Astrocyte (in vitro differentiated cells and primary cell): ENCODE results near the gene LMF1. TPM values are rescaled to one million over a fixed set of nuclear protein-coding genes. Genes with fewer than 3 reads are reported as not detected.

Experiments used
- DNase-seq: peaks from one replicate; pipeline ENCODE4 v3.0.0-alpha.2; 2010; ENCODE audit warnings: low read depth
- FAIRE-seq: peaks from 2 replicates; lab custom pipeline; 2011; peaks lifted over from hg19 to GRCh38; lab: Jason Lieb, UNC
- H2AFZ ChIP-seq: 2 replicates; pipeline ENCODE4 v1.6.0; 2012; ENCODE audit warnings: low read depth, low read length, inconsistent platforms
- H3K27ac ChIP-seq: 2 replicates; pipeline ENCODE4 v1.5.1; 2011; ENCODE audit warnings: low read depth, low read length, inconsistent platforms
- H3K27me3 ChIP-seq: 2 replicates; pipeline ENCODE4 v1.6.0; 2011; ENCODE audit warnings: low read length, inconsistent platforms; ENCODE audit not compliant: insufficient read depth
- H3K36me3 ChIP-seq: 2 replicates; pipeline ENCODE4 v1.5.1; 2011; ENCODE audit warnings: low read length, inconsistent platforms; ENCODE audit not compliant: insufficient read depth
- H3K4me1 ChIP-seq: 2 replicates; pipeline ENCODE4 v1.5.1; 2011; ENCODE audit warnings: low read length, inconsistent platforms; ENCODE audit not compliant: insufficient read depth
- H3K4me2 ChIP-seq: 2 replicates; pipeline ENCODE4 v1.6.0; 2012; ENCODE audit warnings: low read length, inconsistent platforms
- H3K4me3 ChIP-seq: 2 replicates; pipeline ENCODE4 v1.5.1; 2011; ENCODE audit warnings: low read depth, mild to moderate bottlenecking, low read length, inconsistent platforms; ENCODE audit not compliant: insufficient read depth
- H3K79me2 ChIP-seq: 2 replicates; pipeline ENCODE4 v1.6.0; 2012; ENCODE audit warnings: mild to moderate bottlenecking, low read length, inconsistent platforms; ENCODE audit not compliant: insufficient read depth
- H3K9ac ChIP-seq: 2 replicates; pipeline ENCODE4 v1.6.0; 2012; ENCODE audit warnings: mild to moderate bottlenecking, low read length, inconsistent platforms
- H3K9me3 ChIP-seq: 2 replicates; pipeline ENCODE4 v1.5.1; 2012; ENCODE audit warnings: low read depth, mild to moderate bottlenecking, low read length, inconsistent platforms; ENCODE audit not compliant: insufficient read depth
- H4K20me1 ChIP-seq: 2 replicates; pipeline ENCODE4 v1.6.0; 2012; ENCODE audit warnings: low read length, inconsistent platforms; ENCODE audit not compliant: insufficient read depth
- H3K27ac Mint-ChIP-seq: one replicate; pipeline ENCODE4 v1.8.0; 2021; ENCODE audit warnings: mild to moderate bottlenecking, mixed read lengths; ENCODE audit not compliant: unreplicated experiment
- H3K27me3 Mint-ChIP-seq: one replicate; pipeline ENCODE4 v1.8.0; 2021; ENCODE audit warnings: low read depth, mixed read lengths; ENCODE audit not compliant: unreplicated experiment
- H3K36me3 Mint-ChIP-seq: one replicate; pipeline ENCODE4 v1.8.0; 2021; ENCODE audit warnings: low read depth, mixed read lengths; ENCODE audit not compliant: unreplicated experiment
- H3K4me1 Mint-ChIP-seq: one replicate; pipeline ENCODE4 v1.8.0; 2021; ENCODE audit warnings: low read depth, mixed read lengths; ENCODE audit not compliant: unreplicated experiment
- H3K4me3 Mint-ChIP-seq: one replicate; pipeline ENCODE4 v1.8.0; 2021; ENCODE audit warnings: mild to moderate bottlenecking, moderate library complexity, mixed read lengths; ENCODE audit not compliant: unreplicated experiment
- H3K9me3 Mint-ChIP-seq: one replicate; pipeline ENCODE4 v1.8.0; 2021; ENCODE audit warnings: mild to moderate bottlenecking, mixed read lengths; ENCODE audit not compliant: unreplicated experiment
- CTCF ChIP-seq: IDR thresholded peaks from 2 replicates; pipeline ENCODE4 v1.5.1; 2011; ENCODE audit warnings: low read depth, mild to moderate bottlenecking, inconsistent platforms, low read length, moderate library complexity; ENCODE audit not compliant: insufficient read depth
- EZH2 ChIP-seq: IDR thresholded peaks from 2 replicates; pipeline ENCODE4 v1.6.1; 2012; ENCODE audit warnings: mild to moderate bottlenecking, low read length, inconsistent platforms; ENCODE audit not compliant: insufficient read depth
- total RNA-seq: library from RNA; stranded (reverse); gene quantifications from 2 replicates; pipeline ENCODE4 v1.2.1, GENCODE V29; 2021

Gene LMF1
- total RNA-seq, 1 donor from 2014 or later: 12.6 TPM

GRCh38 chr16:881219-882097 is 89.3 kb downstream of the LMF1 start:
- Mint-ChIP-seq H3K4me1 (no peaks in the 10 kb centered on the region), H3K36me3 (peaks cover 5% of the 10 kb centered on the region), H3K9me3 (peaks cover 4% of the 10 kb centered on the region), H3K27ac (no peak overlapping the region), H3K27me3 (peaks cover 13% of the 10 kb centered on the region), H3K4me3 (no peak overlapping the region)
- Histone ChIP-seq H3K79me2 (no peaks in the 10 kb centered on the region), H3K4me2 (no peak overlapping the region), H3K9me3 (no peaks in the 10 kb centered on the region), H4K20me1 (no peaks in the 10 kb centered on the region), H3K36me3 (no peaks in the 10 kb centered on the region), H2AFZ (no peak overlapping the region), H3K27ac (no peak overlapping the region), H3K27me3 (peaks cover 6% of the 10 kb centered on the region), H3K9ac (no peak overlapping the region), H3K4me1 (no peaks in the 10 kb centered on the region), H3K4me3 (no peak overlapping the region)
- DNase-seq: no peak
- no peak for TF ChIP-seq EZH2
- TF ChIP-seq CTCF: no peak
- no peak for FAIRE-seq

- TF ChIP-seq CTCF (no peak), EZH2 (no peak)
- FAIRE-seq: no peak
- Mint-ChIP-seq H3K27ac (no peak overlapping the region), H3K4me1 (no peaks in the 10 kb centered on the region), H3K36me3 (peaks cover 5% of the 10 kb centered on the region), H3K27me3 (peaks cover 13% of the 10 kb centered on the region), H3K4me3 (no peak overlapping the region), H3K9me3 (peaks cover 4% of the 10 kb centered on the region)
- H2AFZ ChIP-seq: no peak overlapping the region
- peaks cover 3% of the 10 kb centered on the region for H3K27me3 ChIP-seq
- H3K4me1 ChIP-seq: no peaks in the 10 kb centered on the region
- no peak overlapping the region for H3K4me3 ChIP-seq
- no peak overlapping the region for H3K27ac ChIP-seq
- H4K20me1 ChIP-seq: no peaks in the 10 kb centered on the region
- H3K9ac ChIP-seq: no peak overlapping the region
- H3K4me2 ChIP-seq: no peak overlapping the region
- H3K9me3 ChIP-seq: no peaks in the 10 kb centered on the region
- no peak for DNase-seq
- H3K36me3 ChIP-seq: no peaks in the 10 kb centered on the region
- no peaks in the 10 kb centered on the region for H3K79me2 ChIP-seq
Observed at GRCh38 chr16:880471-881171, 90.2 kb downstream of the LMF1 start.
